HT1080 (cell line): Measurements from ENCODE around the gene ANKRD40CL. TPM values are rescaled to one million over a fixed set of nuclear protein-coding genes. Genes with fewer than 3 reads are reported as not detected.

ENCODE experiments used
- DNase-seq: peaks from one replicate; pipeline ENCODE4 v3.0.0-alpha.2; 2015; ENCODE audit warnings: low read depth
- small RNA-seq: library from RNA; depleted of rRNA; stranded (forward); fragments of <200 nt; gene quantifications from one replicate; pipeline ENCODE3, GENCODE V24; 2014
- total RNA-seq: library from RNA; depleted of rRNA; stranded (reverse); fragments of >200 nt; shearing (Covaris generic); gene quantifications from 2 replicates; pipeline ENCODE4 v1.2.3, GENCODE V29; 2014; rRNA removed

Gene ANKRD40CL
- total RNA-seq, 1 experiment from 2014 or later = not detected

DNA sequence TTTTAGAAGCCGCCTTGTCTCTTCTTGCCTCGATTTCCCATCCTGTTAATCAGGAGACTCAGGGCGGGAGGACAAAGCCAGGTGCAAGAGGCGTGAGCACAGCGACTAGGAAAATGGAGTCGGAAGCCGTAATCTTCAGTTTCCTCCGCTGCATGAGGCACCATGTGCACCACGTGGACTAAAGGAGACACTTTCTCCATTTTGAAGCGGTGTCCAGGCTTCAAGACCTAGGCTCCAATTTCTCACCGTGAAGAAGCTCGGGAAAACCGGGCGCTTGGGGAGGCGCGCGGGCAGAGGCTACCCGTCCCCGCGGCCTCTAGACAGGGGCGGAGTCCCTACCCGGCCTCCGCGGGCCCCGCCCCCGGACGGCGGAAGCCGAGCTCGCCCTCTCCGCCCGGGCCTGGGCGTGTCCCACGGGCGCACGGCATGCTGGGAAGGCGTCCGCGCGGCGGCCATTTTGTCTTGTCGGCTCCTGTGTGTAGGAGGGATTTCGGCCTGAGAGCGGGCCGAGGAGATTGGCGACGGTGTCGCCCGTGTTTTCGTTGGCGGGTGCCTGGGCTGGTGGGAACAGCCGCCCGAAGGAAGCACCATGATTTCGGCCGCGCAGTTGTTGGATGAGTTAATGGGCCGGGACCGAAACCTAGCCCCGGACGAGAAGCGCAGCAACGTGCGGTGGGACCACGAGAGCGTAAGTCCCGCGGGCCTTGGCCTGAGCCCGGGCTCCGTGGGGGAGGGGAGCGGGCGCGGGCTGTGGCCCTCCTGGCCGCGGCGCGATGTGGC, 48.0 kb downstream of the ANKRD40CL start, which contains the start of gene LUC7L3:
Gene LUC7L3, plus strand, starts transcription at position 460 of the 780 bp plus-strand sequence. Its CDS starts 130 bp downstream, at position 590.
- DNase-seq = peak; percentile 94

DNA sequence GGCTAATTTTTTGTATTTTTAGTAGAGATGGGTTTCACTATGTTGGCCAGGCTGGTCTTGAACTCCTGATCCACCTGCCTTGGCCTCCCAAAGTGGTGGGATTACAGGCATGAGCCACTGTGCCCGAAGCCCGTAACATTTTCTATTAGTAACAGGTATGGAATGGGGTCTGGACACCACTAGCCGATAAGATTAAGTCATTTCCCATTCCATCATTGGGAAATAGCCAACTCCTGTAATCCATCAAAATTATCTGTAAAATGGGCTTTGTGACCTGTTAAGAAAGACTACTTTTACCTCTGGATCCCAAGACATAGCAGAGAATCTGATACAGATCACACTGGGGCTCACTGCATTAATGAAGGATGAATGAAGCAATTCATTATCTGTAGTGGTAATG, 51.8 kb downstream of the ANKRD40CL start:
- no peak for DNase-seq

DNA sequence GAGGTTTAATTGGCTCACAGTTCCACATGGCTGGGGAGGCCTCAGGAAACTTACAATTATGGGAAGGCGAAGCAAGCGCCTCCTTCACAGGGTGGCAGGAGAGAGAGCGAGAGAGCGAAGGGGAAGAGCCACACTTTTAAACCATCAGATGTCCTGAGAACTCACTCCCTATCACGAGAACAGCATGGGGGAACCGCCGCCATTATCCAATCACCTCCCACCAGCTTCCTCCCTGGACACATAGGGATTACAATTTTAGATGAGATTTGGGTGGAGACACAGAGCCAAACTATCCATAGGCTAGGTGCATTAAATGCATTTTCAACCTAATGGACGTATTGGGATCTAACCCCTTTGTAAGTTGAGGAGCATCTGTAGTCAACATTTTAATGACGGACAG, 54.7 kb downstream of the ANKRD40CL start:
- no peak for DNase-seq

Small RNAs within 50 kb of the gene (small RNA-seq; reads per million reads assigned to genes)
- gene AC005921.1 (not detected), gene MIR8059 (not detected)

Other genes starting within 250 kb of the ANKRD40CL start
- not detected in 2 replicates for gene EPN3, start 234.8 kb downstream of the ANKRD40CL start, total RNA-seq
- gene SPATA20, start 220.3 kb downstream of the ANKRD40CL start, total RNA-seq = 51.3 and 51.6 TPM in 2 replicates
- gene CACNA1G, start 206.8 kb downstream of the ANKRD40CL start, total RNA-seq = 0.03 and 0.40 TPM in 2 replicates
- gene ABCC3, start 132.6 kb downstream of the ANKRD40CL start, total RNA-seq = 6.4 and 9.1 TPM in 2 replicates
- 30.1 and 37.3 TPM in 2 replicates for gene ANKRD40, start 59.6 kb downstream of the ANKRD40CL start, total RNA-seq
- 41.7 and 45.9 TPM in 2 replicates for gene LUC7L3, start 47.9 kb downstream of the ANKRD40CL start, total RNA-seq
- gene WFIKKN2, start 68.1 kb upstream of the ANKRD40CL start, total RNA-seq = not detected in 2 replicates
- 2.8 and 15.0 TPM in 2 replicates for gene TOB1, start 98.8 kb upstream of the ANKRD40CL start, total RNA-seq